ENCODE data around the gene PIP4K2C.

GRCh38 chr12:57615637-57616036 lies 24.6 kb downstream of the PIP4K2C start:
- TF ChIP-seq CTCF (conservative IDR thresholded peaks at IDR 0.05; ENCODE audit: low read depth, low read length) (no peak), EZH2 (IDR thresholded peaks at IDR 0.05; ENCODE audit: low read length, unreplicated experiment) (no peak), EZH2phosphoT487 (IDR thresholded peaks at IDR 0.05; ENCODE audit: borderline replicate concordance, low read length) (no peak)

Measured in PC-3 (cell line).